Skin epidermis (tissue), 12 donors: ENCODE results near the gene FBN1.
A peak's percentile ranks its signal among the peaks of the same experiment; 100 is the strongest.

ENCODE experiments used
- H3K27ac ChIP-seq, 21 experiments: fragments of 200-600 bp; sonication (generic) in 11 of 21; one replicate each; pipeline ENCODE4 v1.5.0; 2020; ENCODE audit warnings: mild to moderate bottlenecking in 3 of 21, inconsistent platforms in 2 of 21, moderate library complexity in 2 of 21
- H3K4me3 ChIP-seq, 7 experiments: fragments of 200-600 bp; sonication (generic) in 2 of 7; one replicate each; pipeline ENCODE4 v1.5.0; 2020; ENCODE audit warnings: inconsistent platforms in 2 of 7, mild to moderate bottlenecking in 2 of 7, moderate library complexity in 1 of 7

FBN1 gene

GRCh38 chr15:48645558-48646330, at the start of gene FBN1:
TSS of gene FBN1 (minus strand) at chr15:48645709. CDS start at chr15:48644769, 940 bp downstream.
- Histone ChIP-seq H3K27ac (peak within 1 kb of the TSS in 20 of 21 experiments; percentile 64 to 94 (median 82)), H3K4me3 (peak within 1 kb of the TSS; percentile 42 to 66 (median 56))

GRCh38 chr15:48693484-48693883, 48.0 kb upstream of the FBN1 start:
- Histone ChIP-seq H3K27ac (no peak overlapping the region), H3K4me3 (no peak overlapping the region)

GRCh38 chr15:48688493-48688892, 43.0 kb upstream of the FBN1 start:
- no peak overlapping the region for H3K27ac ChIP-seq
- H3K4me3 ChIP-seq, result no peak overlapping the region

GRCh38 chr15:48683991-48684765, 38.7 kb upstream of the FBN1 start:
- Histone ChIP-seq H3K4me3 (no peak overlapping the region), H3K27ac (no peak overlapping the region)

- Histone ChIP-seq H3K27ac (no peak overlapping the region), H3K4me3 (no peak overlapping the region)
Observed at GRCh38 chr15:48682942-48683651, 37.6 kb upstream of the FBN1 start.

- H3K4me3 ChIP-seq, result no peak overlapping the region
- H3K27ac ChIP-seq, result no peak overlapping the region
Observed at GRCh38 chr15:48681353-48681752, 35.8 kb upstream of the FBN1 start.

- Histone ChIP-seq H3K27ac (no peak overlapping the region), H3K4me3 (no peak overlapping the region)
Observed at GRCh38 chr15:48680841-48681240, 35.3 kb upstream of the FBN1 start.

- H3K27ac ChIP-seq, result no peak overlapping the region
- no peak overlapping the region for H3K4me3 ChIP-seq
Observed at GRCh38 chr15:48679952-48680351, 34.4 kb upstream of the FBN1 start.

- H3K4me3 ChIP-seq, result no peak overlapping the region
- H3K27ac ChIP-seq, result no peak overlapping the region
Observed at GRCh38 chr15:48678851-48679250, 33.3 kb upstream of the FBN1 start.

GRCh38 chr15:48677821-48678220, 32.3 kb upstream of the FBN1 start:
- H3K4me3 ChIP-seq, result no peak overlapping the region

GRCh38 chr15:48675436-48675835, 29.9 kb upstream of the FBN1 start:
- H3K27ac ChIP-seq, result no peak overlapping the region
- no peak overlapping the region for H3K4me3 ChIP-seq

More at GRCh38 chr15:48677821-48678220, 32.3 kb upstream of the FBN1 start:
- no peak overlapping the region for H3K27ac ChIP-seq

GRCh38 chr15:48674876-48675275, 29.4 kb upstream of the FBN1 start:
- H3K4me3 ChIP-seq, result no peak overlapping the region
- no peak overlapping the region for H3K27ac ChIP-seq

GRCh38 chr15:48672206-48672605, 26.7 kb upstream of the FBN1 start:
- Histone ChIP-seq H3K4me3 (no peak overlapping the region), H3K27ac (peak overlapping the region in 14 of 21 experiments; percentile 30 to 83 (median 64))

GRCh38 chr15:48671103-48672022, 25.9 kb upstream of the FBN1 start:
- Histone ChIP-seq H3K27ac (peak overlapping the region in 15 of 21 experiments; percentile 15 to 83 (median 63)), H3K4me3 (no peak overlapping the region)

- H3K4me3 ChIP-seq, result no peak overlapping the region
- peak overlapping the region in 4 of 21 experiments; percentile 27 to 63 (median 36) for H3K27ac ChIP-seq
Observed at GRCh38 chr15:48667701-48668100, 22.2 kb upstream of the FBN1 start.

- H3K27ac ChIP-seq, result no peak overlapping the region
- H3K4me3 ChIP-seq, result no peak overlapping the region
Observed at GRCh38 chr15:48664436-48664835, 18.9 kb upstream of the FBN1 start.

- H3K4me3 ChIP-seq, result no peak overlapping the region
- peak overlapping the region in 1 of 21 experiments; percentile 22 for H3K27ac ChIP-seq
Observed at GRCh38 chr15:48657950-48658591, 12.6 kb upstream of the FBN1 start.

GRCh38 chr15:48654801-48655200, 9.3 kb upstream of the FBN1 start:
- H3K27ac ChIP-seq, result no peak overlapping the region
- no peak overlapping the region for H3K4me3 ChIP-seq
